K562 (cell line): ENCODE data around the gene FCER2. TPM values are rescaled to one million over a fixed set of nuclear protein-coding genes. Genes with fewer than 3 reads are reported as not detected.
A peak's percentile ranks its signal among the peaks of the same experiment; 100 is the strongest.

Experiments used
- CEBPG ChIP-seq, 3 experiments: fragments of 200-800 bp in 1 of 3; sonication (Bioruptor generic) in 1 of 3; sonication (generic) in 1 of 3; formaldehyde crosslinking in 1 of 3; IDR thresholded peaks in 2 of 3; conservative IDR thresholded peaks in 1 of 3; 2 replicates each; pipeline versions ENCODE4 v1.6.1 to v1.8.0; 2016 to 2022; ENCODE audit warnings: missing compliant biosample characterization in 2 of 3, missing genetic modification characterization in 2 of 3, mild to moderate bottlenecking in 1 of 3, missing genetic modification reagents in 1 of 3
- EP300 ChIP-seq: IDR thresholded peaks from 2 replicates; pipeline ENCODE4 v1.6.1; 2012; ENCODE audit warnings: low read length, improper control_type of control experiment
- FOXA3 ChIP-seq, 2 experiments: fragments of 450-650 bp in 1 of 2; sonication (generic) in 1 of 2; formaldehyde crosslinking; IDR thresholded peaks in 1 of 2; conservative IDR thresholded peaks in 1 of 2; 2 replicates each; pipeline versions ENCODE4 v1.4.0 to v1.8.0; 2020 to 2022; ENCODE audit warnings: mild to moderate bottlenecking in 2 of 2, missing genetic modification reagents in 1 of 2
- HMGXB4 ChIP-seq: sonication (generic); formaldehyde crosslinking; IDR thresholded peaks from 2 replicates; pipeline ENCODE4 v1.8.1; 2023; ENCODE audit warnings: mild to moderate bottlenecking, missing genetic modification reagents
- HOXB6 ChIP-seq: fragments of 250-450 bp; sonication (Bioruptor Pico); IDR thresholded peaks from 2 replicates; pipeline ENCODE4 v1.5.1; 2022; ENCODE audit warnings: mild to moderate bottlenecking, borderline replicate concordance
- HSF4 ChIP-seq: fragments of 250-450 bp; sonication (Bioruptor Pico); IDR thresholded peaks from 2 replicates; pipeline ENCODE4 v2.1.2; 2022; ENCODE audit warnings: mild to moderate bottlenecking, moderate library complexity, borderline replicate concordance
- JUNB ChIP-seq: fragments of 450-650 bp; formaldehyde crosslinking; conservative IDR thresholded peaks from 2 replicates; pipeline ENCODE4 v1.4.0; 2020; ENCODE audit warnings: mild to moderate bottlenecking
- KLF13 ChIP-seq: fragments of 450-650 bp; IDR thresholded peaks from 2 replicates; pipeline ENCODE4 v1.6.1; 2016; ENCODE audit warnings: missing genetic modification characterization, low read depth, mild to moderate bottlenecking, missing compliant biosample characterization, moderate library complexity, borderline replicate concordance
- LEF1 ChIP-seq: fragments of 450-650 bp; IDR thresholded peaks from 2 replicates; pipeline ENCODE4 v1.6.1; 2016; ENCODE audit warnings: mild to moderate bottlenecking
- MEF2A ChIP-seq: IDR thresholded peaks from 2 replicates; pipeline ENCODE4 v1.6.1; 2011; ENCODE audit warnings: low read depth, mild to moderate bottlenecking, low read length, moderate library complexity; ENCODE audit not compliant: control insufficient read depth
- PRDM10 ChIP-seq: fragments of 450-650 bp; IDR thresholded peaks from 2 replicates; pipeline ENCODE4 v1.6.1; 2018; ENCODE audit not compliant: partially characterized antibody
- TCF3 ChIP-seq: sonication (generic); formaldehyde crosslinking; IDR thresholded peaks from 2 replicates; pipeline ENCODE4 v1.4.0; 2020; ENCODE audit warnings: mild to moderate bottlenecking, missing genetic modification reagents
- TEAD2 ChIP-seq: fragments of 450-650 bp; IDR thresholded peaks from 2 replicates; pipeline ENCODE4 v1.6.1; 2016; ENCODE audit warnings: missing genetic modification characterization, control low read depth, missing compliant biosample characterization
- ZFP1 ChIP-seq: fragments of 450-650 bp; formaldehyde crosslinking; IDR thresholded peaks from 2 replicates; pipeline ENCODE4 v1.4.0; 2020; ENCODE audit warnings: mild to moderate bottlenecking, mixed read lengths
- ZNF140 ChIP-seq: fragments of 250-450 bp; sonication (Bioruptor Pico); IDR thresholded peaks from 2 replicates; pipeline ENCODE4 v1.8.0; 2021; ENCODE audit warnings: moderate library complexity, mild to moderate bottlenecking, inconsistent platforms
- ZNF644 ChIP-seq: fragments of 200-800 bp; sonication (Bioruptor generic); IDR thresholded peaks from 2 replicates; pipeline ENCODE4 v1.6.1; 2016; ENCODE audit warnings: low read depth, missing genetic modification characterization, missing compliant biosample characterization
- ZSCAN29 ChIP-seq: fragments of 450-650 bp; IDR thresholded peaks from 2 replicates; pipeline ENCODE4 v1.6.1; 2017
- polyA plus RNA-seq, 8 experiments: library from polyadenylated mRNA; depleted of rRNA in 4 of 8; stranded (reverse) in 5 of 8; unstranded in 3 of 8; fragments of >200 nt; fragmentation: Nextera tagmentation in 2 of 8; fragmentation: Illumina TruSeq in 1 of 8; extraction: Ambion mirVana in 2 of 8; extraction: Trizol in 1 of 8; gene quantifications; 2 replicates each; pipeline versions ENCODE4 v1.2.1 to v1.2.3, GENCODE V29; 2011 to 2014; ENCODE audit warnings: inconsistent platforms in 1 of 8, missing spikeins in 1 of 8
- total RNA-seq, 7 experiments: library from RNA; depleted of rRNA in 6 of 7; stranded (reverse); fragments of >200 nt in 6 of 7; fragmentation: Illumina TruSeq in 2 of 7; extraction: Trizol in 2 of 7; gene quantifications; 2 replicates each; pipeline versions ENCODE4 v1.2.1 to v1.2.3, GENCODE V29; 2011 to 2021; ENCODE audit warnings: low replicate concordance in 1 of 7
- TF ChIP-seq, protein P1 (sequence below): fragments of 450-650 bp; IDR thresholded peaks from 2 replicates; pipeline ENCODE4 v1.6.1; 2017; ENCODE audit warnings: mild to moderate bottlenecking, moderate library complexity

FCER2 gene
- total and polyA plus RNA-seq, 9 of the 15 experiments (the other 6 are each of a cell fraction or from before 2014, with no cell fraction given) = 0.11 TPM; not detected in 8

DNA sequence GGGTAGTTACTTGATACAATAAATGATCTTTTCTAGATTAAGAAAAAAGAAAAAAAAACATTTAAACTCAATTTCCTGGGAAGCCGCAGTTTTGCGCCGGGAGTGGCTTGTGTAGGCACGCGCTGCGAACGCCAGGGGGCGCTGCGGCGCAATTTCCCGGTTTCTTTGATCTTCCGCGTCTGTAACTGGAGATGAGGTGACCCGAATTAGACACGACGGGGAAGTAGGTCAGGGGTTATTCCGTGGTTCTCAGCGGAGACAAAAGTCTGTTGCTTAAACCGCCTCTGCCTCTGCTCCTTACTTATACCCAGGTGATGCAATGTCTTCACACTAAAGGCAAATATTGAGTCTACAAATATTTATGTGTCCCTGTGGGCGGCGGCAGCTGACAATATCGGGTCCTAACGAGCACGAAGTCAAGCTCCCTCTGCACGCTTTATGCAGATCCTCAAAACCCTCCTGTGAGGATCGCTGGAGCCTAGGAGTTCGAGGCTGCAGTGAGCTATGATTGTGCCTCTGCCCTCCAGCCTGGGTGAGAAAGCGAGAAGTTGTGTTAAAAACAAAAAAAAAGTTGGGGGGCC lies 49.8 kb downstream of the FCER2 start (continued):
- TF ChIP-seq HSF4 (CRISPR knock-in tag) = no peak
- TF ChIP-seq FOXA3 (CRISPR knock-in tag; conservative IDR thresholded peaks at IDR 0.05 in 1 of 2, IDR thresholded peaks at IDR 0.05 in 1 of 2) = no peak
- no peak for TF ChIP-seq ZNF644
- TF ChIP-seq CEBPG (CRISPR knock-in tag; IDR thresholded peaks at IDR 0.05) = peak; percentile 98
- peak; percentile 96 to 99 for TF ChIP-seq CEBPG (tag; conservative IDR thresholded peaks at IDR 0.05 in 1 of 2, IDR thresholded peaks at IDR 0.05 in 1 of 2)
- TF ChIP-seq PRDM10 = peak; percentile 45
- TF ChIP-seq ZSCAN29 = peak; percentile 94
- TF ChIP-seq ZFP1 (CRISPR knock-in tag) = no peak
- TF ChIP-seq TEAD2 (tag) = no peak
- 0 out of 2 replicates have a peak, but pooled peaks have one; percentile 60 for TF ChIP-seq MEF2A
- no peak for TF ChIP-seq HOXB6
- TF ChIP-seq, protein P1, sequence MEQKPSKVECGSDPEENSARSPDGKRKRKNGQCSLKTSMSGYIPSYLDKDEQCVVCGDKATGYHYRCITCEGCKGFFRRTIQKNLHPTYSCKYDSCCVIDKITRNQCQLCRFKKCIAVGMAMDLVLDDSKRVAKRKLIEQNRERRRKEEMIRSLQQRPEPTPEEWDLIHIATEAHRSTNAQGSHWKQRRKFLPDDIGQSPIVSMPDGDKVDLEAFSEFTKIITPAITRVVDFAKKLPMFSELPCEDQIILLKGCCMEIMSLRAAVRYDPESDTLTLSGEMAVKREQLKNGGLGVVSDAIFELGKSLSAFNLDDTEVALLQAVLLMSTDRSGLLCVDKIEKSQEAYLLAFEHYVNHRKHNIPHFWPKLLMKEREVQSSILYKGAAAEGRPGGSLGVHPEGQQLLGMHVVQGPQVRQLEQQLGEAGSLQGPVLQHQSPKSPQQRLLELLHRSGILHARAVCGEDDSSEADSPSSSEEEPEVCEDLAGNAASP = no peak
- TF ChIP-seq EP300 = peak; percentile 70
- TF ChIP-seq LEF1 = peak; percentile 100
- no peak for TF ChIP-seq HMGXB4 (CRISPR knock-in tag)
- TF ChIP-seq JUNB = no peak
- TF ChIP-seq TCF3 (CRISPR knock-in tag) = peak; percentile 25; the same call in 1 of the 2 replicates
- no peak for TF ChIP-seq KLF13 (tag)
- TF ChIP-seq ZNF140 (CRISPR knock-in tag) = no peak
